ENCODE measurements around the gene OCEL1.

- TF ChIP-seq CTCF (conservative IDR thresholded peaks at IDR 0.05 in 1 of 2, IDR thresholded peaks at IDR 0.05 in 1 of 2; ENCODE audit: low read depth in 1 of 2, low read length in 2 of 2): no peak
- no peak for TF ChIP-seq EZH2 (IDR thresholded peaks at IDR 0.05; ENCODE audit: low read length, missing control alignments)
Observed at GRCh38 chr19:17194608-17195007, 31.4 kb upstream of the OCEL1 start.

Data from fibroblast of lung (primary cell).